Memory B cell (primary cell): ENCODE results near the gene PALM.
"Not testable (repeated sequence)": the region's sequence is repeated elsewhere in the genome, so short reads cannot be mapped to it uniquely, and the experiment has no call there.

Experiments used
- ATAC-seq: fragments of 150-1000 bp; cut with Tn5 transposase; 2 replicates; pipeline ENCODE4 v1.10.0; 2021; ENCODE audit warnings: low read depth, mild to moderate bottlenecking, moderate library complexity
- DNase-seq, 2 donors: peaks; one replicate each; pipeline ENCODE4 v3.0.0; 2022; ENCODE audit warnings: low spot score in 2 of 2
- H3K27ac Mint-ChIP-seq: one replicate; pipeline ENCODE4 v1.8.0; 2022; ENCODE audit warnings: mild to moderate bottlenecking, moderate library complexity, mixed read lengths
- H3K27me3 Mint-ChIP-seq: one replicate; pipeline ENCODE4 v1.8.0; 2022; ENCODE audit warnings: mixed read lengths
- H3K36me3 Mint-ChIP-seq: one replicate; pipeline ENCODE4 v1.8.0; 2022; ENCODE audit warnings: mild to moderate bottlenecking, mixed read lengths
- H3K4me1 Mint-ChIP-seq: one replicate; pipeline ENCODE4 v1.8.0; 2022; ENCODE audit warnings: mixed read lengths
- H3K4me3 Mint-ChIP-seq: one replicate; pipeline ENCODE4 v1.8.0; 2022; ENCODE audit warnings: mild to moderate bottlenecking, moderate library complexity, mixed read lengths
- H3K9me3 Mint-ChIP-seq: one replicate; pipeline ENCODE4 v1.8.0; 2022; ENCODE audit warnings: mixed read lengths

PALM gene

DNA sequence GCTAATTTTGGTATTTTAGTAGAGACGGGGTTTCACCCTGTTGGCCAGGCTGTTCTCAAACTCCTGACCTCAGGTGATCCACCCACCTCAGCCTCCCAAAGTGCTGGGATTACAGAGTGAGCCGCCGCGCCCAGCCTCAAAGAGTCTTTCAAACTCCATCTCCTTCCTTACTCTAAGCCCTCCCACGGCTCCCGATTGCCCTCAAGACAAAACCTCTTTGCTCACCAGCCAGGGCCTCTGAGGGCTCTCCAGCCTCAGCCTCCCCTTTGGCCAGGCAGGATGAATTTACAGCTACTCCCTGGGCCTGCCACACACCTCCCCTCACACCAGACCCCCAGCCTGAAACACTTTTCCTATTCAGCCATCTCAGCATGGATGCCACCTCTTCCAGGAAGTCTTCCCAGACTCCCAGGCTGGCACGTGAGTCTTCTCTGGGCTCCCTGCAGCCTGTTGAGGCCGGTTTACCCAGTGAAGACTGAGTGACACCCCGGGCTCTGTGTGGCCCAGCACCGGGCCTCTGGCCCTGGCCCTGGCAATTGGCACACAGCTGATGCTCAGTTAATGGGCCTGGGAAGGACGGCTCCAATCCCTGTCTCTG is 21.1 kb upstream of the PALM start:
- no peak overlapping the region for H3K27ac Mint-ChIP-seq
- H3K4me3 Mint-ChIP-seq: no peak overlapping the region
- H3K9me3 Mint-ChIP-seq: peaks cover 2% of the 10 kb centered on the region
- H3K27me3 Mint-ChIP-seq: peaks cover 6% of the 10 kb centered on the region
- DNase-seq (no peak), ATAC-seq (no peak)
- no peaks in the 10 kb centered on the region for H3K36me3 Mint-ChIP-seq
- no peaks in the 10 kb centered on the region for H3K4me1 Mint-ChIP-seq

GRCh38 chr19:688214-688613 is 20.5 kb upstream of the PALM start:
- DNase-seq: no peak
- Mint-ChIP-seq H3K36me3 (no peaks in the 10 kb centered on the region), H3K27ac (no peak overlapping the region), H3K9me3 (peaks cover 2% of the 10 kb centered on the region), H3K4me3 (no peak overlapping the region), H3K4me1 (no peaks in the 10 kb centered on the region), H3K27me3 (peaks cover 6% of the 10 kb centered on the region)
- no peak for ATAC-seq

DNA sequence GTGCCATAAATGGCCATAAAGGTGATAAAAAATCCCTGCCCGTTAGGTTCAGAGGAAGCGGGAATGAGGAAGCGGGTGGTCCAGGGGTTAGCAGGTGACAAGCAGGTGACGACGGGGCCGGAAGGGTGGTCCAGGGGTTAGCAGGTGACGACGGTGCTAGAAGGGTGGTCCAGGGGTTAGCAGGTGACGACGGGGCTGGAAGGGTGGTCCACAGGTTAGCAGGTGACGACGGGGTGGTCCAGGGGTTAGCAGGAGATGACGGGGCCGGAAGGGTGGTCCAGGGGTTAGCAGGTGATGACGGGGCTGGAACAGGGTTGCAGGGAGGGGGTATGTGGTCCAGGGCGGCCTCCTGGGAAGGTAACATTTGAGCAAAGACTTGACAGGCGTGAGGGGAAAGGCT is 19.7 kb upstream of the PALM start:
- Mint-ChIP-seq H3K27ac (no peak overlapping the region), H3K4me3 (no peak overlapping the region), H3K27me3 (peaks cover 6% of the 10 kb centered on the region), H3K4me1 (no peaks in the 10 kb centered on the region), H3K36me3 (no peaks in the 10 kb centered on the region), H3K9me3 (peaks cover 2% of the 10 kb centered on the region)
- DNase-seq (no peak), ATAC-seq (no peak)

DNA sequence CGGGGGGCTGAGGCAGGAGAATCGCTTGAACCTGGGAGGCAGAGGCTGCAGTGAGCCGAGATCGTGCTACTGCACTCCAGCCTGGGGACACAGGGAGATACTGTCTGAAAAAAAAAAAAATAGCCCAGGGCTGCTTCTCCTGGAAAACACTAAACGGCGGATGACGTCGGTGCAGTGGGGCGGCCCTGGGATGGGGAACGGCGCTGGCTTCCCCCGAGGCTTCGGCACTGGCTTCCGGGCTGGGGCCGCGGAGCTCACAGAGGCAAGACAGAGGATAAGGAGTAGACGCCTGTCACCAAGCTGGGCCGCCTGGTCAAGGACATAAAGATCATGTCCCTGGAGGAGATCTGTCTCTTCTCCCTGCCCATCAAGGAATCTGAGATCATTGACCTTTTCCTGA is 18.5 kb upstream of the PALM start:
- no peak for DNase-seq
- no peak overlapping the region for H3K4me3 Mint-ChIP-seq
- no peaks in the 10 kb centered on the region for H3K4me1 Mint-ChIP-seq
- no peaks in the 10 kb centered on the region for H3K36me3 Mint-ChIP-seq
- ATAC-seq: no peak
- no peak overlapping the region for H3K27ac Mint-ChIP-seq
- peaks cover 11% of the 10 kb centered on the region for H3K27me3 Mint-ChIP-seq
- peaks cover 2% of the 10 kb centered on the region for H3K9me3 Mint-ChIP-seq

GRCh38 chr19:694481-695351 is 14.0 kb upstream of the PALM start:
- H3K9me3 Mint-ChIP-seq: no peaks in the 10 kb centered on the region
- DNase-seq: no peak
- H3K4me3 Mint-ChIP-seq: no peak overlapping the region
- no peak overlapping the region for H3K27ac Mint-ChIP-seq
- no peaks in the 10 kb centered on the region for H3K4me1 Mint-ChIP-seq
- H3K36me3 Mint-ChIP-seq: no peaks in the 10 kb centered on the region
- ATAC-seq: no peak
- peaks cover 8% of the 10 kb centered on the region for H3K27me3 Mint-ChIP-seq

DNA sequence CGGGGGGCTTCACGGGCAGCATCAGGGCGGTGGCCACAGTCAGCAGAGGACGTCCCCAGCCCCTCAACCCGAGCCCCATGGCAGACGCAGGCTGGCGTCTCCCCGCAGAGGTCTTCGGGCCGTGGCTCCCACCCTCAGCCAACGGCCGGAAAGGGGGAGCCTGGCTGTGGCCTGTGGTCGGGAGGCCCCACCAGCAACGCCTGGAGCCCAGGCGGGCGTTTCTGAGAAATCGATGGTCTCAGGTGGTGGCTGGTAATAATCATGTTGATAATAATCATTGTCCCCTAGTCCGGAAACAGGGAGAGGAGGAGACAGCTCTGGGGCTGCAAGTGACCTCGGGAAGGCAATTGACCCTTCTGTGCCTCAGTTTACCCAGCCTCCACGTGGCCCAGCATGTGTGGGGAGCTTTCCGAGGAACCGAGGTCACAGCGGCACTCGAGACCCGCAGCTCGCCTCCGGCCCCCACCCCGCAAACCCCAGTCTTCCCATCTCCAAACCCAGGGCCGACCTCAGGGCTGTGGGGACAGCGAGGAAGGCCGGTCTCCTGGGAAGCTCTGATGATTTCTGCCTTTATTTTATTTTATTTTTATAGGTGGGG is 13.3 kb upstream of the PALM start, which contains the start of gene PRSS57:
TSS of gene PRSS57 (minus strand) at position 101 of the 598 bp plus-strand sequence. CDS start at position 79, 22 bp downstream.
- no peaks in the 10 kb centered on the region for H3K36me3 Mint-ChIP-seq
- no peaks in the 10 kb centered on the region for H3K9me3 Mint-ChIP-seq
- H3K27me3 Mint-ChIP-seq: peaks cover 8% of the 10 kb centered on the region
- ATAC-seq (no peak), DNase-seq (no peak)
- no peak within 1 kb of the TSS for H3K4me3 Mint-ChIP-seq
- no peak within 1 kb of the TSS for H3K27ac Mint-ChIP-seq
- H3K4me1 Mint-ChIP-seq: no peaks in the 10 kb centered on the region

DNA sequence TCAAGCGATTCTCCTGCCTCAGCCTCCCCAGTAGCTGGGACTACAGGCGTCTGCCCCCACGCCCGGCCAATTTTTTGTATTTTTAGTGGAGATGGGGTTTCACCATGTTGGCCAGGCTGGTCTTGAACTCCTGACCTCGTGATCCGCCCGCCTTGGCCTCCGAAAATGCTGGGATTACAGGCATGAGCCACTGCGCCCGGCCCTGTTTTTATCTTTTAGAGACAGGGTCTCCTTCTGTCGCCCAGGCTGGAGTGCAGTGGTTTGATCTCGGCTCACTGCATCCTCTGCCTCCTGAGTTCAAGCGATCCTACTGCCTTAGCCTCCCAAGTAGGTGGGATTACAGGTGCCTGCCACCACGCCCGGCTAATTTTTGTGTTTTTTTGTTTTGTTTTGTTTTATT is 10.2 kb upstream of the PALM start:
- not testable (repeated sequence) for ATAC-seq, H3K4me3 Mint-ChIP-seq, H3K9me3 Mint-ChIP-seq, H3K27ac Mint-ChIP-seq, H3K4me1 Mint-ChIP-seq, H3K36me3 Mint-ChIP-seq, DNase-seq
- H3K27me3 Mint-ChIP-seq: peaks cover 17% of the 10 kb centered on the region

DNA sequence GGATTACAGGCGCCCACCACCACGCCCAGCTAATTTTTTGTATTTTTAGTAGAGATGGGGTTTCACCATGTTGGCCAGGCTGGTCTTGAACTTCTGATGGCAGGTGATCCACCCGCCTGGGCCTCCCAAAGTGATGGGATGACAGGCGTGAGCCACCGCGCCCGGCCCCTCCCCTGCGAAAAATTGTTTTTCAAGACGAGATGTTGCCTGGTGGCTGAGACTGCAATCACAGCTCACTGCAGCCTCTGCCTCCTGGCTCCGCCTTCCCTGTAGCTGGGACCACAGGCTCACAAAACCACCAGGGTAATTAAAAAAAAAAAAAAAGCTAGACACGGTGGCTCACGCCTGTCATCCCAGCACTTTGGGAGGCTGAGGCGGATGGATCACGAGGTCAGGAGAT is 8.8 kb upstream of the PALM start:
- H3K4me3 Mint-ChIP-seq, H3K9me3 Mint-ChIP-seq, H3K4me1 Mint-ChIP-seq, H3K36me3 Mint-ChIP-seq, ATAC-seq, DNase-seq, H3K27ac Mint-ChIP-seq: not testable (repeated sequence)
- H3K27me3 Mint-ChIP-seq: peaks cover 14% of the 10 kb centered on the region

GRCh38 chr19:702847-703246 is 5.9 kb upstream of the PALM start:
- ATAC-seq, DNase-seq, H3K4me3 Mint-ChIP-seq, H3K4me1 Mint-ChIP-seq, H3K36me3 Mint-ChIP-seq, H3K9me3 Mint-ChIP-seq, H3K27ac Mint-ChIP-seq: not testable (repeated sequence)
- peaks cover 15% of the 10 kb centered on the region for H3K27me3 Mint-ChIP-seq

GRCh38 chr19:703329-703650 is 5.4 kb upstream of the PALM start:
- no peak overlapping the region for H3K27ac Mint-ChIP-seq
- H3K27me3 Mint-ChIP-seq: peaks cover 16% of the 10 kb centered on the region
- H3K9me3 Mint-ChIP-seq: peaks cover 4% of the 10 kb centered on the region
- ATAC-seq: peak; percentile 7
- peaks cover 6% of the 10 kb centered on the region for H3K36me3 Mint-ChIP-seq
- peaks cover 7% of the 10 kb centered on the region for H3K4me1 Mint-ChIP-seq
- no peak for DNase-seq
- no peak overlapping the region for H3K4me3 Mint-ChIP-seq

DNA sequence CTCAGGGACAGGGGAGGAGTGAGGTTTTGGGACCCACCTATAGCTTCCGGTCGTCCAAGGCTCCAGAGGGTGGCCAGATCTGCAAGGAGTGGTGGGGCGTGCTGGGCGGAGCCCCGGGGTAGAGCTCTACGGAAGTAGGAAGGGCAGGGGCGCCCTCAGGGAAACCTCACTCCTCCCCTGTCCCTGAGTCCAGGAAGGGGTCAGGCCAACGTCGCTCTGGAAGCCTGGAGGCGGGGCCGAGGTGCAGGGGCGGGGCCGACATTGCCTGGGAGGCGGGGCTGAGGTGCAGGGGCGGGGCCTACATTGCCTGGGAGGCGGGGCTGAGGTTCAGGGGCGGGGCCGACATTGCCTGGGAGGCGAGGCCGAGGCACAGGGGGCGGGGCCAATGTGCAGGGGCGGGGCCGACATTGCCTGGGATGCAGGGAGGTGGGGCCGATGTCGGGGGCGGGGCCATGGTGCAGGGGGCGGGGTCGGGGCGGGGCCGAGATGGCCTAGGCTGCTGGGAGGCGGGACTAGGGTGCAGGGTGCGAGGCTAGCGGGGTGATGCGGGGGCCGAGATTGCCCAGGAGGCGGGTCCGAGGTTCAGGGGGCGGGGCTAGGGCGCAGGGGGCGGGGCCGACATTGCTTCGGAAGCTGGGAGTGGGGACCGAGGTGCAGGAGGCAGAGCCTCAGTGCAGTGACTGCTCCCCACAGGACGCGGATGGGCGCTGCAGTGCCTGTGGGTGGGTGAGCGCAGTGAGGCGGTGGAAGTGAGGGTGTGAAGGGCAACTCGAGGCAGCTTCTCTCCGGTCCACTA is 4.9 kb upstream of the PALM start:
- peaks cover 7% of the 10 kb centered on the region for H3K4me1 Mint-ChIP-seq
- peaks cover 6% of the 10 kb centered on the region for H3K36me3 Mint-ChIP-seq
- no peak overlapping the region for H3K27ac Mint-ChIP-seq
- H3K4me3 Mint-ChIP-seq: peak overlapping the region; percentile 42
- peak; percentile 28 to 57 for DNase-seq
- ATAC-seq: peak; percentile 65
- peaks cover 4% of the 10 kb centered on the region for H3K9me3 Mint-ChIP-seq
- peaks cover 16% of the 10 kb centered on the region for H3K27me3 Mint-ChIP-seq

- Mint-ChIP-seq H3K4me3 (no peak overlapping the region), H3K4me1 (peaks cover 7% of the 10 kb centered on the region), H3K36me3 (peaks cover 6% of the 10 kb centered on the region), H3K9me3 (peaks cover 4% of the 10 kb centered on the region), H3K27ac (no peak overlapping the region), H3K27me3 (peaks cover 16% of the 10 kb centered on the region)
- no peak for DNase-seq
- no peak for ATAC-seq
Observed at GRCh38 chr19:704447-704741, 4.3 kb upstream of the PALM start.

DNA sequence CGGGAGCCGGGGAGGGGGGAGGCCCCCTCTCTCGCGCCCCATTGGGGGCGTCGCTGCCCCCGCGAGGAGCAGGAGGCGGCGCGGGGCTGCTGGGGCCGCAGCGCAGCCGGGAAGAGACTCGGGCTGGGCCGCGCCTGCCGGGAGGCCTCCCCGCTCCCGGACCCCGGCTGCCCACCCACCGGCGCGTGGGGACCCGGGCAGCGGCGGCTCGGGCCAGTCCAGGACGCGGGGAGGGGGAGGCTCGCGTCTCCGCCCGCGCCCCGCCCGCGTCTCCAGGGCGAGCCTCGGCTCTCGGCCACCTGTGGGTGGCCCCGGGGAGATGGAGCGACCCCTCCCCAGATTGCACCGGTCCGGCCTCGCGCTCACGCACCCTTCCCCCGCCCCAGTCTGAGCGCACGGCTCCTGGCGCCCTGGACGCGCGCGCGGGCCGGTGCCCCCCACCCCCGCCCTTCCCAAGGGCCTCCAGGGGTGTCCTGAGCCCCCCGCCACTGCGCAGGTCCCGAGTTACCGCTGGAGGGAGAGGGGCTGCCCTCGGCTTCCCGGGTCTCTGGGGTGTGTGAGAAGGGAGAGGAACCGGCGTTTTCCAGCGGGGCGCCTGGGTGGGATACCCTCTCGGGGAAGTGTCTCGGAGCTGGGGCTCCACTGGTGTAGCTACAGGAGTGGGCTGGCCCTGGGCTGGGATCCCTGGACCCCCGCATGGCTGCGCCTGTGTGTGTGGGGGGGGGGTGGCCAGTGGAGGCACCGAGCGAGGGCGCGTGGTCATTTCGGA is 645 bp downstream of the PALM start:
- Mint-ChIP-seq H3K27me3 (peaks cover 12% of the 10 kb centered on the region), H3K27ac (no peak overlapping the region), H3K4me3 (no peak overlapping the region), H3K4me1 (no peaks in the 10 kb centered on the region), H3K36me3 (peaks cover 3% of the 10 kb centered on the region), H3K9me3 (no peaks in the 10 kb centered on the region)
- no peak for DNase-seq
- no peak for ATAC-seq
